IMR-90 (cell line): Measurements from ENCODE around the gene ADGRB3. TPM values are rescaled to one million over a fixed set of nuclear protein-coding genes. Genes with fewer than 3 reads are reported as not detected.
"Not testable (repeated sequence)": the region's sequence is repeated elsewhere in the genome, so short reads cannot be mapped to it uniquely, and the experiment has no call there.

Experiments
- ATAC-seq: fragments of 200-7000 bp; cut with Tn5 transposase; 2 replicates; pipeline ENCODE4 v1.9.1; 2020; ENCODE audit warnings: low read depth, mild to moderate bottlenecking, moderate library complexity
- BruUV-seq: library from RNA; stranded (reverse); fragments of 400-500 nt; replicated peaks from 2 replicates; lab custom pipeline; 2021; lab: Mats Ljungman, UMichigan
- CTCF ChIA-PET: fragments of 300-600 bp; formaldehyde crosslinking; extraction: SDS; loops from one replicate; lab custom pipeline; 2021; ENCODE audit warnings: antibody characterized with exemption; lab: Yijun Ruan, JAX
- POLR2A ChIA-PET: fragments of 300-600 bp; sonication (Branson Sonifier 250); formaldehyde crosslinking; loops from one replicate; lab custom pipeline; 2022; ENCODE audit warnings: antibody characterized with exemption; ENCODE audit not compliant: unreplicated experiment; lab: Charles Lee
- DNase-seq: peaks from one replicate; pipeline ENCODE4 v3.0.0; 2013
- H2AFZ ChIP-seq: replicated peaks from 2 replicates; pipeline ENCODE3; 2013; ENCODE audit warnings: low read length, mild to moderate bottlenecking; ENCODE audit not compliant: poor library complexity
- H2AK5ac ChIP-seq: 2 replicates; pipeline ENCODE4 v1.6.1; 2013; ENCODE audit warnings: low read depth, low read length, inconsistent platforms
- H2AK9ac ChIP-seq: replicated peaks from 2 replicates; pipeline ENCODE3; 2013; ENCODE audit warnings: mild to moderate bottlenecking, low read depth, low read length, moderate library complexity; ENCODE audit not compliant: poor library complexity
- H2BK120ac ChIP-seq: 2 replicates; pipeline ENCODE4 v1.6.1; 2013; ENCODE audit warnings: low read depth, low read length, inconsistent platforms
- H2BK15ac ChIP-seq: 3 replicates; pipeline ENCODE4 v1.6.1; 2013; ENCODE audit warnings: low read depth, low read length, inconsistent platforms
- H2BK20ac ChIP-seq: 2 replicates; pipeline ENCODE4 v1.6.1; 2013; ENCODE audit warnings: low read depth, mild to moderate bottlenecking, inconsistent platforms, low read length, moderate library complexity
- H2BK5ac ChIP-seq: 2 replicates; pipeline ENCODE4 v1.6.1; 2013; ENCODE audit warnings: mild to moderate bottlenecking, low read depth, low read length, inconsistent platforms; ENCODE audit not compliant: poor library complexity, severe bottlenecking
- H3K14ac ChIP-seq: replicated peaks from 2 replicates; pipeline ENCODE4 v1.6.1; 2013; ENCODE audit warnings: low read depth, low read length, inconsistent platforms
- H3K18ac ChIP-seq: 2 replicates; pipeline ENCODE4 v1.6.1; 2013; ENCODE audit warnings: low read depth, low read length, control low read depth
- H3K23ac ChIP-seq: 2 replicates; pipeline ENCODE4 v1.6.1; 2013; ENCODE audit warnings: low read depth, low read length, inconsistent platforms
- H3K27ac ChIP-seq: 2 replicates; pipeline ENCODE4 v1.5.1; 2013; ENCODE audit warnings: mild to moderate bottlenecking, control low read depth, low read length; ENCODE audit not compliant: insufficient read depth
- H3K27me3 ChIP-seq: 2 replicates; pipeline ENCODE4 v1.6.1; 2013; ENCODE audit warnings: low read length; ENCODE audit not compliant: control insufficient read depth, insufficient read depth
- H3K36me3 ChIP-seq: 2 replicates; pipeline ENCODE4 v1.6.1; 2013; ENCODE audit warnings: low read length, mixed read lengths; ENCODE audit not compliant: control insufficient read depth, insufficient read depth
- H3K4ac ChIP-seq: 2 replicates; pipeline ENCODE4 v1.6.1; 2013; ENCODE audit warnings: low read depth, low read length, inconsistent platforms
- H3K4me1 ChIP-seq: 2 replicates; pipeline ENCODE4 v1.6.1; 2013; ENCODE audit warnings: low read length, mixed read lengths; ENCODE audit not compliant: control insufficient read depth, insufficient read depth
- H3K4me2 ChIP-seq: 2 replicates; pipeline ENCODE4 v1.6.1; 2013; ENCODE audit warnings: low read depth, mild to moderate bottlenecking, control low read depth, low read length, moderate library complexity
- H3K4me3 ChIP-seq: 2 replicates; pipeline ENCODE4 v1.5.1; 2013; ENCODE audit warnings: low read depth, mild to moderate bottlenecking, control low read depth, low read length, moderate library complexity; ENCODE audit not compliant: insufficient read depth
- H3K56ac ChIP-seq: 2 replicates; pipeline ENCODE4 v1.6.1; 2013; ENCODE audit warnings: low read length, inconsistent platforms; ENCODE audit not compliant: insufficient read depth; ENCODE audit errors: extremely low read depth
- H3K79me1 ChIP-seq, 2 experiments: 2 replicates each; pipeline ENCODE4 v1.6.1; 2013; ENCODE audit warnings: low read length in 2 of 2, inconsistent platforms in 1 of 2, low read depth in 1 of 2
- H3K9ac ChIP-seq: 2 replicates; pipeline ENCODE4 v1.6.1; 2013; ENCODE audit warnings: low read depth, low read length, control low read depth
- H3K9me1 ChIP-seq: 2 replicates; pipeline ENCODE4 v1.6.1; 2013; ENCODE audit warnings: low read length, inconsistent platforms; ENCODE audit not compliant: insufficient read depth
- H3K9me3 ChIP-seq: 2 replicates; pipeline ENCODE4 v1.6.1; 2013; ENCODE audit warnings: low read length; ENCODE audit not compliant: control insufficient read depth, insufficient read depth
- H4K20me1 ChIP-seq: 2 replicates; pipeline ENCODE4 v1.6.1; 2013; ENCODE audit warnings: low read length, inconsistent platforms; ENCODE audit not compliant: insufficient read depth
- H4K5ac ChIP-seq: 2 replicates; pipeline ENCODE4 v1.6.1; 2013; ENCODE audit warnings: mild to moderate bottlenecking, low read depth, low read length, control low read depth
- H4K8ac ChIP-seq, 2 experiments: 2 replicates each; pipeline ENCODE4 v1.6.1; 2013; ENCODE audit warnings: low read depth in 2 of 2, low read length in 2 of 2, control low read depth in 1 of 2, inconsistent platforms in 1 of 2
- H4K91ac ChIP-seq: 2 replicates; pipeline ENCODE4 v1.6.1; 2013; ENCODE audit warnings: low read depth, low read length, inconsistent platforms; ENCODE audit not compliant: insufficient read depth
- WGBS, 2 experiments: methylation state at CpG; one replicate each; pipeline versions ENCODE4 v1.1.5 to v1.1.7; 2013; ENCODE audit warnings: missing lambda C conversion rate in 2 of 2; ENCODE audit not compliant: insufficient read length in 1 of 2; ENCODE audit errors: extremely low coverage in 2 of 2; 5-methylcytosine and 5-hydroxymethylcytosine counted together
- dilution Hi-C: fragments of 300-500 bp; cut with HindIII; formaldehyde crosslinking; loops from one replicate; pipeline ENCODE4 v1.14.3; 2018; ENCODE audit warnings: low sequenced_read_pairs; ENCODE audit not compliant: unreplicated experiment
- in situ Hi-C: fragments of 300-500 bp; cut with MboI; formaldehyde crosslinking; loops from 3 replicates; pipeline ENCODE4 v1.14.3; 2019; ENCODE audit warnings: low sequenced_read_pairs, inconsistent platforms, mixed read lengths
- intact Hi-C: fragments of 100-400 bp; cut with micrococcal nuclease; formaldehyde crosslinking; loops from 2 replicates; pipeline ENCODE4 v1.10.0; 2022
- polyA plus RNA-seq, 3 experiments: library from polyadenylated mRNA; depleted of rRNA; stranded (reverse); fragments of >200 nt; gene quantifications; 2 replicates each; pipeline ENCODE4 v1.2.3, GENCODE V29; 2012; ENCODE audit warnings: low replicate concordance in 1 of 3
- total RNA-seq: library from RNA; depleted of rRNA; stranded (reverse); fragments of >200 nt; gene quantifications from 2 replicates; pipeline ENCODE4 v1.2.3, GENCODE V29; 2012

Gene ADGRB3
- total and polyA plus RNA-seq, 2 of the 4 experiments (the other 2 are of a cell fraction), result not detected

GRCh38 chr6:69288198-69288597, 653.1 kb downstream of the ADGRB3 start:
- H3K4ac ChIP-seq, H4K20me1 ChIP-seq, H3K14ac ChIP-seq, H2AK9ac ChIP-seq, H3K4me2 ChIP-seq, H3K27me3 ChIP-seq, H3K18ac ChIP-seq, H3K27ac ChIP-seq, H3K9me3 ChIP-seq, H3K23ac ChIP-seq, H2BK120ac ChIP-seq, H2BK15ac ChIP-seq, H3K36me3 ChIP-seq, H4K5ac ChIP-seq, BruUV-seq, CTCF ChIA-PET, H3K4me1 ChIP-seq, H3K4me3 ChIP-seq, intact Hi-C loops, H2BK20ac ChIP-seq, H3K9me1 ChIP-seq, dilution Hi-C loops, H4K8ac ChIP-seq, H3K79me1 ChIP-seq, in situ Hi-C loops, H4K91ac ChIP-seq, H3K9ac ChIP-seq, H2BK5ac ChIP-seq, POLR2A ChIA-PET, ATAC-seq, H2AK5ac ChIP-seq, H2AFZ ChIP-seq, DNase-seq, H3K56ac ChIP-seq: not testable (repeated sequence)
- no CpG with 5 or more reads among the region's 5 CpGs for WGBS, 2 experiments
